ENCODE data around the gene LRFN4. TPM values are rescaled to one million over a fixed set of nuclear protein-coding genes. Genes with fewer than 3 reads are reported as not detected.

Gene LRFN4
- total and polyA plus RNA-seq, 2 of the 8 experiments (the other 6 are each of a cell fraction or from before 2014, with no cell fraction given): 49.8 to 64.3 TPM

GRCh38 chr11:66845143-66845875 lies 11.6 kb upstream of the LRFN4 start (continued):
- TF ChIP-seq CREB1 (IDR thresholded peaks at IDR 0.05): no peak
- no peak for TF ChIP-seq EZH2 (IDR thresholded peaks at IDR 0.05; ENCODE audit: low read depth, low read length, severe bottlenecking)
- no peak for TF ChIP-seq SIRT6 (IDR thresholded peaks at IDR 0.05; ENCODE audit: low read length)
- no peak for TF ChIP-seq HDAC2 (IDR thresholded peaks at IDR 0.05; ENCODE audit: borderline replicate concordance in 1 of 2, low read depth in 2 of 2, low read length in 2 of 2)
- no peak for TF ChIP-seq MAFK (IDR thresholded peaks at IDR 0.05; ENCODE audit: low read depth, low read length)
- no peak for TF ChIP-seq BACH1 (IDR thresholded peaks at IDR 0.05; ENCODE audit: low read length)
- no peak for TF ChIP-seq E2F6 (IDR thresholded peaks at IDR 0.05)
- TF ChIP-seq POLR2AphosphoS5 (IDR thresholded peaks at IDR 0.05; ENCODE audit: low read depth, low read length): no peak
- no peak for TF ChIP-seq SP4 (IDR thresholded peaks at IDR 0.05; ENCODE audit: low read length)
- TF ChIP-seq POLR2A (IDR thresholded peaks at IDR 0.05; ENCODE audit: control extremely low read depth in 1 of 2, low read depth in 2 of 2, low read length in 2 of 2): no peak
- no peak for TF ChIP-seq ATF3 (IDR thresholded peaks at IDR 0.05; ENCODE audit: insufficient read depth, low read depth, low read length)

Measured in H1 (cell line).